ENCODE measurements around the gene KCNC4. TPM values are rescaled to one million over a fixed set of nuclear protein-coding genes. Genes with fewer than 3 reads are reported as not detected.

Gene KCNC4
- polyA plus RNA-seq, 2 of the 4 experiments (the other 2 are of a cell fraction): 1.1 to 2.4 TPM

DNA sequence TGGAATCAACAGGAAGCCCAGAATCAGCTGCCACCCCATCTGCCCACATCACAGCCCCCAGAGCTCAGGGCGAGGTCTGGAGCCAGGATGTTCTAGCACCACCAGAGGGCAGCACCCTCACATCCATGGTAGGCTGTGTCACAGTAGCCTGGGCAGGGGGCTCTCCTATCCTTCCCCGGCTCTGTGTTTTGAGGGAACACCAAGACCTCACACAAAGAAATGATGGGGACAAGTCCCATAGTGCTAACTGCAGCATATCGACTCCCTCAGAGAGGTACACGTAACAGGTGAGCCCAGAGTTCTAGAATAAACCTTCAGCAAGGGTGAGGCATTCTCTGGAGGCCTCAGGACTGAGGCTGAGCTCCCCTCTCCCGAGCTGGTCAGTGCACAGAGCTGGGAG is 2.3 kb upstream of the KCNC4 start:
- peak; percentile 36 to 48 for DNase-seq (ENCODE audit: low read depth in 1 of 2, low spot score in 1 of 2)
- ATAC-seq: peak; percentile 33 to 75; a peak in 3 of 6 replicates
- no peak for TF ChIP-seq ZSCAN20 (CRISPR knock-in tag; IDR thresholded peaks at IDR 0.05)
- peak; percentile 87 to 89 for TF ChIP-seq RAD21 (conservative IDR thresholded peaks at IDR 0.05 in 1 of 2, IDR thresholded peaks at IDR 0.05 in 1 of 2)
- peak; percentile 93 for TF ChIP-seq SMC3 (IDR thresholded peaks at IDR 0.05)
- no peak for TF ChIP-seq FOSL2 (IDR thresholded peaks at IDR 0.05)
- TF ChIP-seq FOSL2 (CRISPR knock-in tag; IDR thresholded peaks at IDR 0.05): no peak
- TF ChIP-seq CBX8 (IDR thresholded peaks at IDR 0.05): no peak
- no peak for TF ChIP-seq HOXB13 (CRISPR knock-in tag; IDR thresholded peaks at IDR 0.05; ENCODE audit: low read depth)
- TF ChIP-seq RNF2 (IDR thresholded peaks at IDR 0.05; ENCODE audit: borderline replicate concordance, low read depth): no peak
- TF ChIP-seq, protein P1, sequence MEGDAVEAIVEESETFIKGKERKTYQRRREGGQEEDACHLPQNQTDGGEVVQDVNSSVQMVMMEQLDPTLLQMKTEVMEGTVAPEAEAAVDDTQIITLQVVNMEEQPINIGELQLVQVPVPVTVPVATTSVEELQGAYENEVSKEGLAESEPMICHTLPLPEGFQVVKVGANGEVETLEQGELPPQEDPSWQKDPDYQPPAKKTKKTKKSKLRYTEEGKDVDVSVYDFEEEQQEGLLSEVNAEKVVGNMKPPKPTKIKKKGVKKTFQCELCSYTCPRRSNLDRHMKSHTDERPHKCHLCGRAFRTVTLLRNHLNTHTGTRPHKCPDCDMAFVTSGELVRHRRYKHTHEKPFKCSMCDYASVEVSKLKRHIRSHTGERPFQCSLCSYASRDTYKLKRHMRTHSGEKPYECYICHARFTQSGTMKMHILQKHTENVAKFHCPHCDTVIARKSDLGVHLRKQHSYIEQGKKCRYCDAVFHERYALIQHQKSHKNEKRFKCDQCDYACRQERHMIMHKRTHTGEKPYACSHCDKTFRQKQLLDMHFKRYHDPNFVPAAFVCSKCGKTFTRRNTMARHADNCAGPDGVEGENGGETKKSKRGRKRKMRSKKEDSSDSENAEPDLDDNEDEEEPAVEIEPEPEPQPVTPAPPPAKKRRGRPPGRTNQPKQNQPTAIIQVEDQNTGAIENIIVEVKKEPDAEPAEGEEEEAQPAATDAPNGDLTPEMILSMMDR (IDR thresholded peaks at IDR 0.05): peak; percentile 81
- no peak for TF ChIP-seq CBX2 (IDR thresholded peaks at IDR 0.05; ENCODE audit: borderline replicate concordance, low read depth)
- no peak for TF ChIP-seq JUN (IDR thresholded peaks at IDR 0.05)
- TF ChIP-seq TP53 (CRISPR knock-in tag; IDR thresholded peaks at IDR 0.05): no peak
- no peak for TF ChIP-seq NR3C1 (IDR thresholded peaks at IDR 0.05)
- TF ChIP-seq HEYL (CRISPR knock-in tag; IDR thresholded peaks at IDR 0.05): no peak
- no peak for TF ChIP-seq EP300 (IDR thresholded peaks at IDR 0.05)
- TF ChIP-seq FOXS1 (CRISPR knock-in tag; IDR thresholded peaks at IDR 0.05): no peak
- TF ChIP-seq KDM5A (IDR thresholded peaks at IDR 0.05): no peak
- no peak for TF ChIP-seq TFCP2L1 (CRISPR knock-in tag; IDR thresholded peaks at IDR 0.05)
- no peak for TF ChIP-seq ZC3H11A (IDR thresholded peaks at IDR 0.05)
- TF ChIP-seq, protein P2, sequence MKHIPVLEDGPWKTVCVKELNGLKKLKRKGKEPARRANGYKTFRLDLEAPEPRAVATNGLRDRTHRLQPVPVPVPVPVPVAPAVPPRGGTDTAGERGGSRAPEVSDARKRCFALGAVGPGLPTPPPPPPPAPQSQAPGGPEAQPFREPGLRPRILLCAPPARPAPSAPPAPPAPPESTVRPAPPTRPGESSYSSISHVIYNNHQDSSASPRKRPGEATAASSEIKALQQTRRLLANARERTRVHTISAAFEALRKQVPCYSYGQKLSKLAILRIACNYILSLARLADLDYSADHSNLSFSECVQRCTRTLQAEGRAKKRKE (CRISPR knock-in tag; IDR thresholded peaks at IDR 0.05; ENCODE audit: low read depth): no peak
- TF ChIP-seq, protein P3, sequence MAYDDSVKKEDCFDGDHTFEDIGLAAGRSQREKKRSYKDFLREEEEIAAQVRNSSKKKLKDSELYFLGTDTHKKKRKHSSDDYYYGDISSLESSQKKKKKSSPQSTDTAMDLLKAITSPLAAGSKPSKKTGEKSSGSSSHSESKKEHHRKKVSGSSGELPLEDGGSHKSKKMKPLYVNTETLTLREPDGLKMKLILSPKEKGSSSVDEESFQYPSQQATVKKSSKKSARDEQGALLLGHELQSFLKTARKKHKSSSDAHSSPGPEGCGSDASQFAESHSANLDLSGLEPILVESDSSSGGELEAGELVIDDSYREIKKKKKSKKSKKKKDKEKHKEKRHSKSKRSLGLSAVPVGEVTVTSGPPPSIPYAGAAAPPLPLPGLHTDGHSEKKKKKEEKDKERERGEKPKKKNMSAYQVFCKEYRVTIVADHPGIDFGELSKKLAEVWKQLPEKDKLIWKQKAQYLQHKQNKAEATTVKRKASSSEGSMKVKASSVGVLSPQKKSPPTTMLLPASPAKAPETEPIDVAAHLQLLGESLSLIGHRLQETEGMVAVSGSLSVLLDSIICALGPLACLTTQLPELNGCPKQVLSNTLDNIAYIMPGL (CRISPR knock-in tag; IDR thresholded peaks at IDR 0.05; ENCODE audit: borderline replicate concordance): no peak
- no peak overlapping the region for H3K27ac ChIP-seq
- H3K9me3 ChIP-seq: no peaks in the 10 kb centered on the region
- FAIRE-seq: no peak
- peaks cover 12% of the 10 kb centered on the region for H3K4me1 ChIP-seq
- CTCF ChIA-PET: interaction anchor here (0.6 to 16.7 kb wide), 56 partner anchors 8 to 1245 kb away, joined by 3 to 354 read pairs (median 6); partner anchors contain the start of genes PROK1, RBM15 and SLC6A17
- no peak overlapping the region for H3K4me3 ChIP-seq
- POLR2A ChIA-PET: interaction anchor here (3.1 kb wide), 1 partner anchor 131 kb away, joined by 14 read pairs; the partner anchor contains the start of gene RBM15
- 19% methylated on average over 5 of the region's 5 CpGs for WGBS (ENCODE audit: missing lambda C conversion rate)
- no peak overlapping the region for H3K4me2 ChIP-seq

DNA sequence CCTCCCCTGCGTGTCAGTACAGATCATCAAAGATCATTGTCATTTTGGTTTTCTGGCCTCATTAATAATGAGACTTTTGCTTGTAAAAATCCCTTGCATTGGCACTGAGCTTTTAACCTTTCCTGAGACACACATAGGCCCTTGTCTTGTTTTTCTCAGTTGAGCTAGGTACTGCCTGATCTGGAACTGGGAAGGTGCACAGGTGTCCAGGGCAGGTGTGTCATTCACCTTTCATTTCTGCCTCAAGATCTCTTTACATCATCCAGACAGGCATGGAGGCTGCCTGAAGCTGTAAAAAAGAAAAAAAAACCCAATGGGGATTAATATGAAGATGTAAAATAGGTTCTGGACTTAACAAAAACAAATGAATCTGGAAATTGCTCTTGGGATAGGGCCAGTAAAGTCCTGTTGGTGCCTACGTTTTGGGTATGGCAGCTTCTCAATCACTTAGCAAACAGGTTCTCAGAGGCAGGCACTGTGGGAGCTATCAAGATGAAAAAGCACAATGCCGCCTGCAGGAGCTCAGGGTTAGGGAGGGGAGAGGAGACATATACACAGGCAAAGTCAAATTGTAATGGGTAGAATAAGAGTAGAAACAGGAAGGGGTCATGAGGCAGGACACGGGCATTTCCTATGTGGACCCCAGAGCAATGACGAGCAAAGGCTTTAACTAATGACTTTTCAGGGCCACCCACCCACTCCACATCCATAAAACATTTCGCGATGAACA is 1.0 kb upstream of the KCNC4 start:
- H3K4me3 ChIP-seq: peak overlapping the region; percentile 77; the same call in 2 of the 3 replicates
- no peak for DNase-seq (ENCODE audit: low read depth in 1 of 2, low spot score in 1 of 2)
- ATAC-seq: no peak
- CTCF ChIA-PET: interaction anchor here (0.6 to 16.7 kb wide), 23 partner anchors 11 to 293 kb away, joined by 3 to 354 read pairs (median 9); partner anchors contain the start of genes PROK1, RBM15 and SLC6A17
- no peak for FAIRE-seq
- peak overlapping the region in 1 of 2 experiments; percentile 94; a peak in 5 of 6 replicates for H3K27ac ChIP-seq
- H3K9me3 ChIP-seq: no peaks in the 10 kb centered on the region
- WGBS (ENCODE audit: missing lambda C conversion rate): 86% methylated on average over 7 of the region's 7 CpGs
- no peak for TF ChIP-seq CHD2 (IDR thresholded peaks at IDR 0.05; ENCODE audit: low read length, partially characterized antibody)
- no peak for TF ChIP-seq NR3C1 (IDR thresholded peaks at IDR 0.05)
- no peak for TF ChIP-seq NFE2L2 (conservative IDR thresholded peaks at IDR 0.05; ENCODE audit: low read length)
- TF ChIP-seq KDM5A (IDR thresholded peaks at IDR 0.05): no peak
- TF ChIP-seq ZC3H11A (IDR thresholded peaks at IDR 0.05): no peak
- TF ChIP-seq, protein P4, sequence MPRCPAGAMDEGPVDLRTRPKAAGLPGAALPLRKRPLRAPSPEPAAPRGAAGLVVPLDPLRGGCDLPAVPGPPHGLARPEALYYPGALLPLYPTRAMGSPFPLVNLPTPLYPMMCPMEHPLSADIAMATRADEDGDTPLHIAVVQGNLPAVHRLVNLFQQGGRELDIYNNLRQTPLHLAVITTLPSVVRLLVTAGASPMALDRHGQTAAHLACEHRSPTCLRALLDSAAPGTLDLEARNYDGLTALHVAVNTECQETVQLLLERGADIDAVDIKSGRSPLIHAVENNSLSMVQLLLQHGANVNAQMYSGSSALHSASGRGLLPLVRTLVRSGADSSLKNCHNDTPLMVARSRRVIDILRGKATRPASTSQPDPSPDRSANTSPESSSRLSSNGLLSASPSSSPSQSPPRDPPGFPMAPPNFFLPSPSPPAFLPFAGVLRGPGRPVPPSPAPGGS (IDR thresholded peaks at IDR 0.05): no peak
- TF ChIP-seq, protein P5, sequence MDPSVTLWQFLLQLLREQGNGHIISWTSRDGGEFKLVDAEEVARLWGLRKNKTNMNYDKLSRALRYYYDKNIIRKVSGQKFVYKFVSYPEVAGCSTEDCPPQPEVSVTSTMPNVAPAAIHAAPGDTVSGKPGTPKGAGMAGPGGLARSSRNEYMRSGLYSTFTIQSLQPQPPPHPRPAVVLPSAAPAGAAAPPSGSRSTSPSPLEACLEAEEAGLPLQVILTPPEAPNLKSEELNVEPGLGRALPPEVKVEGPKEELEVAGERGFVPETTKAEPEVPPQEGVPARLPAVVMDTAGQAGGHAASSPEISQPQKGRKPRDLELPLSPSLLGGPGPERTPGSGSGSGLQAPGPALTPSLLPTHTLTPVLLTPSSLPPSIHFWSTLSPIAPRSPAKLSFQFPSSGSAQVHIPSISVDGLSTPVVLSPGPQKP (IDR thresholded peaks at IDR 0.05; ENCODE audit: low read depth, low read length): no peak
- TF ChIP-seq FOSB (CRISPR knock-in tag; IDR thresholded peaks at IDR 0.05): no peak
- TF ChIP-seq, protein P3 (CRISPR knock-in tag; IDR thresholded peaks at IDR 0.05; ENCODE audit: borderline replicate concordance): no peak
- POLR2A ChIA-PET: interaction anchor here (3.1 kb wide), 1 partner anchor 130 kb away, joined by 14 read pairs; the partner anchor contains the start of gene RBM15
- H3K4me1 ChIP-seq: peaks cover 4% of the 10 kb centered on the region; the same call in 2 of the 3 replicates
- H3K4me2 ChIP-seq: peak overlapping the region; percentile 97

Measured in A549 (cell line).